ENCODE results near the gene TMIGD1. TPM values are rescaled to one million over a fixed set of nuclear protein-coding genes. Genes with fewer than 3 reads are reported as not detected.

The TMIGD1 gene
- total and polyA plus RNA-seq, 2 donors (not counting 1 experiment from before 2014, with no cell fraction given), result not detected

DNA sequence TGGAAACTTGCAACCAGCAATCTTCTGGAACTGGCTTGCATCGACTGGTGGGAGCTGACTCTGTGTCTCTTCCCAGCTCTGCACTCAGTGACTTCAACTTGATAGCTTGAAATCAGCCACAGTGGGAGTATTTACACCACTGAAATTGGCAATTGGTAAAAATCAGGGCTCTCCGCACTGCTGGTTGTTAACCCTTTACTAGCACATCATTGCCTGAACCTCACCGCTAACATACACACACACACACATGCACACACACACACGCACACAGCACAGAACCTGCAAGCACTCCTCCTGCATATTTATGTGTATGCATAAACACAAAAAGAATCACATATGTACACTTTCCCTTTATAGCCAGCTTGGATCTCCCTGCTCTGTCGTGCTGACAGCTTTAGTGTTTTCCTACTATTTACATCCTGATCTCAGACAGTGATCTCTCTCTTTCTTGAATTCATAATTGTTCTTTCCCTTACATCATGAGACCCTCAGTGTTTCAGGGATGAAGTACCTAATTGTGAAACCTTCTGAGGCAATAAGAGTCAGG is 7.9 kb upstream of the TMIGD1 start:
- no peak overlapping the region for H3K9ac ChIP-seq (ENCODE audit: low read length)
- TF ChIP-seq CTCF (IDR thresholded peaks at IDR 0.05) (no peak), EZH2 (IDR thresholded peaks at IDR 0.05; ENCODE audit: borderline replicate concordance, insufficient read depth, low read depth, low read length, poor library complexity, severe bottlenecking) (no peak)
- no peaks in the 10 kb centered on the region for H3K27me3 ChIP-seq (replicated peaks in 1 of 4; ENCODE audit: control extremely low read depth in 1 of 4, control insufficient read depth in 3 of 4, insufficient read depth in 4 of 4, low read length in 3 of 4)
- no peak for ATAC-seq (ENCODE audit: low read depth)
- Mint-ChIP-seq H3K4me1 (peaks cover 5% of the 10 kb centered on the region), H3K27me3 (peaks cover 3% of the 10 kb centered on the region), H3K9me3 (ENCODE audit: insufficient read depth) (no peaks in the 10 kb centered on the region), H3K27ac (no peak overlapping the region), H3K4me3 (no peak overlapping the region)
- H3K27ac ChIP-seq (ENCODE audit: low read length in 2 of 2), result no peak overlapping the region
- no peaks in the 10 kb centered on the region for H4K20me1 ChIP-seq (ENCODE audit: control insufficient read depth, insufficient read depth, low read length, poor library complexity, severe bottlenecking)
- no peak overlapping the region for H3K4me2 ChIP-seq (replicated peaks; ENCODE audit: low read depth, low read length, poor library complexity, severe bottlenecking)
- peaks cover 0 to 4% of the 10 kb centered on the region in 2 donors for H3K4me1 ChIP-seq (ENCODE audit: control insufficient read depth in 2 of 2, insufficient read depth in 2 of 2, low read length in 2 of 2)
- WGBS (ENCODE audit: insufficient coverage), result 96% methylated on average over 4 of the region's 5 CpGs
- POLR2A ChIA-PET, result no interaction called here
- intact Hi-C loops (cut with micrococcal nuclease), result loop anchor here (2.0 kb wide), 1 partner anchor 377 kb away; no protein-coding TSS in a partner anchor
- H3K36me3 ChIP-seq (replicated peaks in 1 of 2; ENCODE audit: control extremely low read depth in 1 of 2, control insufficient read depth in 1 of 2, extremely low read depth in 1 of 2, insufficient read depth in 2 of 2, low read length in 1 of 2), result no peaks in the 10 kb centered on the region
- CTCF ChIA-PET, result interaction anchor here (0.6 to 9.6 kb wide), 13 partner anchors 10 to 1311 kb away, joined by 3 to 218 read pairs (median 4); partner anchors contain the start of gene GOSR1
- no peak overlapping the region for H2AFZ ChIP-seq (ENCODE audit: insufficient read depth, low read depth, low read length, poor library complexity, severe bottlenecking)
- no peaks in the 10 kb centered on the region for H3K79me2 ChIP-seq (ENCODE audit: control insufficient read depth, insufficient read depth, low read length)
- no peak overlapping the region for H3K4me3 ChIP-seq (ENCODE audit: control extremely low read depth in 1 of 5, extremely low read depth in 1 of 5, insufficient read depth in 1 of 5, low read depth in 2 of 5, low read length in 4 of 5)
- DNase-seq, result no peak
- H3K9me3 ChIP-seq (ENCODE audit: control extremely low read depth in 1 of 3, control insufficient read depth in 2 of 3, insufficient read depth in 1 of 3, low read length in 2 of 3), result no peaks in the 10 kb centered on the region

- ATAC-seq (ENCODE audit: low read depth) (no peak), DNase-seq (no peak)
- CTCF ChIA-PET, result interaction anchor here (0.6 to 9.6 kb wide), 27 partner anchors 8 to 1311 kb away, joined by 3 to 218 read pairs (median 4); partner anchors contain the start of gene GOSR1
- Histone ChIP-seq H3K27me3 (replicated peaks in 1 of 4; ENCODE audit: control extremely low read depth in 1 of 4, control insufficient read depth in 3 of 4, insufficient read depth in 4 of 4, low read length in 3 of 4) (no peaks in the 10 kb centered on the region), H2AFZ (ENCODE audit: insufficient read depth, low read depth, low read length, poor library complexity, severe bottlenecking) (no peak overlapping the region), H3K36me3 (replicated peaks in 1 of 2; ENCODE audit: control extremely low read depth in 1 of 2, control insufficient read depth in 1 of 2, extremely low read depth in 1 of 2, insufficient read depth in 2 of 2, low read length in 1 of 2) (no peaks in the 10 kb centered on the region), H3K79me2 (ENCODE audit: control insufficient read depth, insufficient read depth, low read length) (no peaks in the 10 kb centered on the region), H4K20me1 (ENCODE audit: control insufficient read depth, insufficient read depth, low read length, poor library complexity, severe bottlenecking) (no peaks in the 10 kb centered on the region), H3K4me2 (replicated peaks; ENCODE audit: low read depth, low read length, poor library complexity, severe bottlenecking) (no peak overlapping the region), H3K4me3 (ENCODE audit: control extremely low read depth in 1 of 5, extremely low read depth in 1 of 5, insufficient read depth in 1 of 5, low read depth in 2 of 5, low read length in 4 of 5) (no peak overlapping the region), H3K9ac (ENCODE audit: low read length) (no peak overlapping the region), H3K4me1 (ENCODE audit: control insufficient read depth in 2 of 2, insufficient read depth in 2 of 2, low read length in 2 of 2) (peaks cover 0 to 4% of the 10 kb centered on the region in 2 donors), H3K27ac (ENCODE audit: low read length in 2 of 2) (no peak overlapping the region), H3K9me3 (ENCODE audit: control extremely low read depth in 1 of 3, control insufficient read depth in 2 of 3, insufficient read depth in 1 of 3, low read length in 2 of 3) (no peaks in the 10 kb centered on the region)
- POLR2A ChIA-PET, result interaction anchor here (0.7 kb wide), 1 partner anchor 30 kb away, joined by 5 read pairs; no protein-coding TSS in a partner anchor
- H3K4me3 Mint-ChIP-seq, result no peak overlapping the region
- no peak overlapping the region for H3K27ac Mint-ChIP-seq
- 78% methylated on average over 4 of the region's 6 CpGs for WGBS (ENCODE audit: insufficient coverage)
- peaks cover 7% of the 10 kb centered on the region for H3K4me1 Mint-ChIP-seq
- intact Hi-C loops (cut with micrococcal nuclease), result loop anchor here (1.0 to 2.0 kb wide), 2 partner anchors 22 to 378 kb away; no protein-coding TSS in a partner anchor
- TF ChIP-seq EZH2 (IDR thresholded peaks at IDR 0.05; ENCODE audit: borderline replicate concordance, insufficient read depth, low read depth, low read length, poor library complexity, severe bottlenecking) (no peak), CTCF (IDR thresholded peaks at IDR 0.05) (no peak)
- peaks cover 3% of the 10 kb centered on the region for H3K27me3 Mint-ChIP-seq
- H3K9me3 Mint-ChIP-seq (ENCODE audit: insufficient read depth), result no peaks in the 10 kb centered on the region
These were observed 7.0 kb upstream of the TMIGD1 start for GRCh38 chr17:30340801-30341356.
